COR-L47 (cell line): ENCODE measurements around the gene SIK1.

Experiments
- DNase-seq: peaks from one replicate; lab custom pipeline; 2025; lab: John Stamatoyannopoulos, UW

Gene SIK1

DNA sequence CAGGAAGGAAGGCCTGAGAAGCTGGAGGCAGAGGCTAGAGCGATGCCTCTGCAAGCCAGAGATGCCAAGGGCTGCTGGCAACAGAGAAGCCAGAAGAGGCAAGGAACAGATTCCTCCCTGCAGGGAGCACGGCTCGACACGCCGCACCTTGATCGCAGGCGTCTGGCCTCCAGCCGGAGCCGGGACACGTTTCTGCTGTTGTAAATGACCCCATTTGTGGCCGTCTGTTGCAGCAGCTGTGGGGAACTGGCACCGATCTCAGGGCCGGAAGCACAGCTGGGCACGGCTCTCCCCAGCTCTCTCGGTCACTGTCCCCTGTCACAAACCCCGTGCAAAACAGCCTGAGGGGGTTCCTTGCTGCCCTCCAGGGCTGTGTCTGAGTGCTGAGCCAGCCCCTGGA lies 59.6 kb downstream of the SIK1 start:
- peak; percentile 32 for DNase-seq

DNA sequence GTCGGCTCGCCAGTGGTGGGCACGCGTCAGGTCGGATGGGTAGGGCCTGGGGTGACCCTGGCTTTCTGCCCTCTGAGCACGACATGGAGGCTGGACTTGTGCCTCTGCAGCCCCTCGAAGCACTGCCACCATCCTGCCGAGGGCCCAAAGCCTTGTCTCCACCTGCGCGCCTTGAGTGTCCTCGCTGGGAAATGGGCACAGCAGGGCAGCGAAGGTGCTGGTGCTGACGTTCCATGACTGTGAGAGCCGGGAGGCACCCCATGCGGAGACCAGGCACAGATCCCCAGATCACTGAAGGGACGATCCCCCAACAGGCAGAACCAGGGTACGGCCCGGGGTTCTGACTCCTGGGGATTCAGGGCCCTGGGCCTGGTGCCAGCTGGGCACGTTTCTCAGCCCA lies 60.3 kb downstream of the SIK1 start:
- no peak for DNase-seq

DNA sequence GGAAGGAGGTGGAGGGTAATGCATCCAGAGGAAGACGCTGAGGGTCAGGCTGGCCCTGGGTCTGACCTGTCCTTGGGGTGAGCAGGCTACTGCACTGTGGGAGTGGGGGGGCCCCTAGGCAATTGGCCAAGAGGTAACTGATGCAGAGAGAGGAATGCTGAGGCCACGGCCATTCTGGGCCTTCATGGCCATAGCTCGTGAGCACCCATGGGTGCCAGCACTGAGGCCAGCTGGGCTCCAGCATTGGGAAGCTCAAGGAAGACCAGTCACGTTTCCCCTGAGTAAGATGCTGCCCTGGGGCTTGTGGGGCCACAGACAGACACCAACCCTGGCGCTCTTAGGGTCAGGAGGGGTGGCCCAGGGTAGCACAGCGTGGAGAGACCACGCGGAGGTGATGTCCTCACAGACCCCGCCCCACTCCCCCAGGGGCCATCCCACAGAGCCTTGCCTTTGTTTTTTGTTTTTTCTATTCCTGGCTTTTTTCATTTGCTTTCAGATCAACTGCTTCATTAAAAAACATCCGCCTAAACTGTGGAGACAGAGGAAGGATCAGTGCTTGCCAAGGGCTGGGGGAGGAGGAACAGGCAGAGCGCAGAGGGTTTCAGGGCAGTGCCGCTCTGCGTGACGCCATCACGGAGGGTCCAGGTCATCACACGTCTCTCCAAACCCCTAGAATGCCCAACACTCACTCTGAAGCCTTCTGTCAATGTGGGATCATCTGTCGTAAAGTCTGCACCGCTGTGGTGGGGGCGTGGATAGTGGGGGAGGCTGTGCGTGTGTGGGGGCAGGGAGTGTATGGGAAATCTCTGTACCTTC lies 61.1 kb downstream of the SIK1 start:
- DNase-seq = no peak

DNA sequence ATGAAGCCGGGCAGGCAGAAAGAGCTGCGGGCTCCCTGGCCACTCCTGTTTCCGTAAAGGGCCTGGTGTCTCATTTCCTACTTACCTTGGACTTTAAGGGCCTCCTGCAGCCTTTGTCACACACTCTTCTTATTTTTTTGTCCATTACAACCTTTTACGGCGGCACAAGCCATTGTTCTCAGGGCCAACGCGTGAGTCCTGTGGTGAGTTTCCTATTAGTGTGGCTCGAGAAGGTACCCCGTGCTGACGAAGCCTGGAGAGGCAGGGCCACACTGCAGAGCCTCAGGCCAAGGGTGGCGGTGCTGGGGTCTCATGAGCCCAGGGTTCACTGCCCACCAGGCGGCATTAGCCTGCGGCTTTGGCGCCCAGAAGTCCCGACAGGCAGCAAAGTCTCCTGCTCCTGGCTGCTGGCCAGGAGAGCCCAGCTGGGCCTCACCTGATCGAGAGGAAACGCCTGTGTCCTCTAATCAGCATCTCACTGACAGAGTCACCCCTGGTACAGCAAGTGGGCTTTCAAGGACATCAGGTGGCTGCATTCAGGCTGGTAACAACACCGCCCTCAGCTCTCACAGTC lies 62.0 kb downstream of the SIK1 start:
- peak; percentile 89 for DNase-seq
